ENCODE data around the gene ZNF76. TPM values are rescaled to one million over a fixed set of nuclear protein-coding genes. Genes with fewer than 3 reads are reported as not detected.

ZNF76 gene
- total and polyA plus RNA-seq, 2 of the 13 experiments (the other 11 are each of a cell fraction or from before 2014, with no cell fraction given): 13.2 to 26.4 TPM

GRCh38 chr6:35317483-35318195, 58.1 kb downstream of the ZNF76 start:
- Histone ChIP-seq H3K36me3 (replicated peaks in 1 of 2; ENCODE audit: control insufficient read depth in 1 of 2, insufficient read depth in 2 of 2, low read length in 2 of 2) (no peaks in the 10 kb centered on the region; a peak in 1 of 5 replicates), H3K4me2 (ENCODE audit: low read depth, low read length) (peak overlapping the region; percentile 98), H4K20me1 (ENCODE audit: insufficient read depth, low read length) (no peaks in the 10 kb centered on the region), H3K9me3 (ENCODE audit: low read length) (no peaks in the 10 kb centered on the region), H3K4me3 (replicated peaks in 1 of 3; ENCODE audit: insufficient read depth in 1 of 3, low read depth in 2 of 3, low read length in 3 of 3) (peak overlapping the region; percentile 58 to 81 (median 61); a peak in 5 of 6 replicates), H3K79me2 (ENCODE audit: insufficient read depth, low read length) (no peaks in the 10 kb centered on the region), H3K27me3 (ENCODE audit: control insufficient read depth in 1 of 2, insufficient read depth in 2 of 2, low read length in 2 of 2) (no peaks in the 10 kb centered on the region), H2AFZ (ENCODE audit: low read length) (peak overlapping the region; percentile 56), H3K9ac (ENCODE audit: insufficient read depth, low read depth, low read length) (peak overlapping the region; percentile 49), H3K27ac (ENCODE audit: extremely low read length, insufficient read depth, low read length) (peak overlapping the region; percentile 56), H3K4me1 (ENCODE audit: insufficient read depth, low read length) (peaks cover 20% of the 10 kb centered on the region)
- WGBS (ENCODE audit: low lambda C conversion rate): 34% methylated on average over 19 of the region's 28 CpGs
- ChIA-PET POLR2A (interaction anchor here (0.8 to 2.0 kb wide), 15 partner anchors 9 to 180 kb away, joined by 3 to 12 read pairs (median 5); partner anchors contain the start of genes RPL10A and ZNF76), CTCF (ENCODE audit: low intra/inter-chr PET ratio, low total read pairs) (no interaction called here)
- no peak for FAIRE-seq
- ATAC-seq: peak; percentile 72
- no TSS peak for BruUV-seq (replicated peaks)
- no peak for DNase-seq (ENCODE audit: low spot score)
- intact Hi-C loops (cut with micrococcal nuclease; ENCODE audit: unreplicated experiment) (loop anchor here (1.0 kb wide), 1 partner anchor 20 kb away; the partner anchor contains the start of gene DEF6), in situ Hi-C loops (cut with HindIII; ENCODE audit: extremely low pct_ligation_motif_present, low pct_unique_long_range_greater_than_20kb) (loop anchor here (10.0 kb wide), 1 partner anchor 417 kb away; the partner anchor contains the start of gene ARMC12)
- TF ChIP-seq STAT6 (CRISPR knock-in tag; IDR thresholded peaks at IDR 0.05; ENCODE audit: borderline replicate concordance) (no peak), GFI1 (CRISPR knock-in tag; IDR thresholded peaks at IDR 0.05; ENCODE audit: borderline replicate concordance) (0 out of 2 replicates have a peak, but pooled peaks have one; percentile 3), ZNF317 (CRISPR knock-in tag; IDR thresholded peaks at IDR 0.05) (peak; percentile 73), ZNF496 (CRISPR knock-in tag; IDR thresholded peaks at IDR 0.05; ENCODE audit: insufficient replicate concordance) (no peak), SNAPC5 (CRISPR knock-in tag; IDR thresholded peaks at IDR 0.05; ENCODE audit: borderline replicate concordance) (no peak), FOXP4 (CRISPR knock-in tag; IDR thresholded peaks at IDR 0.05) (no peak), BCLAF1 (IDR thresholded peaks at IDR 0.05) (no peak), GABPA (IDR thresholded peaks at IDR 0.05; ENCODE audit: low read depth, low read length) (no peak), GABPA (CRISPR knock-in tag; IDR thresholded peaks at IDR 0.05; ENCODE audit: low read depth) (no peak), MYC (CRISPR knock-in tag; IDR thresholded peaks at IDR 0.05; ENCODE audit: borderline replicate concordance) (no peak), ATF2 (CRISPR knock-in tag; IDR thresholded peaks at IDR 0.05) (no peak), FIP1L1 (IDR thresholded peaks at IDR 0.05; ENCODE audit: borderline replicate concordance, insufficient read depth, low read depth, low read length) (no peak), RELA (CRISPR knock-in tag; IDR thresholded peaks at IDR 0.05) (no peak), RORA (CRISPR knock-in tag; IDR thresholded peaks at IDR 0.05) (0 out of 2 replicates have a peak, but pooled peaks have one; percentile 75)
